ENCODE results near the gene GPRIN2. TPM values are rescaled to one million over a fixed set of nuclear protein-coding genes. Genes with fewer than 3 reads are reported as not detected.

The GPRIN2 gene
- total and polyA plus RNA-seq, 2 of the 8 experiments (the other 6 are each of a cell fraction or from before 2014, with no cell fraction given): 14.3 to 18.6 TPM

Other genes with a start within 250 kb of the GPRIN2 start
- gene ANXA8L1, start 180.9 kb downstream of the GPRIN2 start, total RNA-seq (2021; fragmentation: NEBNext Ultra II Directional; extraction: Animal tissue kit (Norgen Biotek cat#: 25700)): not detected in 2 replicates
- gene ANXA8L1, start 180.9 kb downstream of the GPRIN2 start, polyA plus RNA-seq (2011; rRNA removed): 0.20 TPM in 1 of 2 replicates, not detected in the other
- gene NPY4R, start 90.7 kb downstream of the GPRIN2 start, total RNA-seq (2021; fragmentation: NEBNext Ultra II Directional; extraction: Animal tissue kit (Norgen Biotek cat#: 25700)): not detected in 2 replicates
- 0.03 and 0.15 TPM in 2 replicates for gene NPY4R, start 90.7 kb downstream of the GPRIN2 start, polyA plus RNA-seq (2011; rRNA removed)
- gene SYT15, start 22.5 kb upstream of the GPRIN2 start, total RNA-seq (2021; fragmentation: NEBNext Ultra II Directional; extraction: Animal tissue kit (Norgen Biotek cat#: 25700)): 0.61 and 1.5 TPM in 2 replicates
- gene SYT15, start 22.5 kb upstream of the GPRIN2 start, polyA plus RNA-seq (2011; rRNA removed): 0.39 and 0.58 TPM in 2 replicates